GM18511 (cell line): ENCODE data around the gene TRIM37.

Experiments used
- ATAC-seq: cut with Tn5 transposase; IDR thresholded peaks from one replicate; pipeline ENCODE4 v1.9.1; 2021; ENCODE audit warnings: mild to moderate bottlenecking, moderate library complexity; ENCODE audit not compliant: unreplicated experiment

TRIM37 gene

DNA sequence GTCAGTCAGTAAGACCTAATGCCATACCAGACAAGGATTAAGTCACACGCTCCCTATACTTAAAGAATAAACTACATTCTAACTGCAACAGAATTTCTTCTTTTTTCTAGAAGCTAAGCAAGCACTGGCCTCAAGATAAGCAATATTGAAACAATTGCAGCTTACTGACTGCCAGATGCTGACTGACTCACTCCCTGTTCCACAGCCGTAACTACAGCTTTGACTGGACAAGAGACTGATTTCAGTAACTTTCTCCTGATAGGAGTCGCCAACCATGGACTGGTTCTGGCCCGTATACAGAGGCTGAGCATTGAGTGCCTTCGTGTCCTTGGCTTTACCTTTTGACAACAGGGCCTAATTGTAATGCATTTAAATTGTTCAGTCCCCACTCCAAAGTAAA lies 67.9 kb downstream of the TRIM37 start:
- no peak for ATAC-seq

GRCh38 chr17:59037960-59038359 lies 68.7 kb downstream of the TRIM37 start:
- ATAC-seq = no peak

- no peak for ATAC-seq
Observed at GRCh38 chr17:59030811-59031210, 75.9 kb downstream of the TRIM37 start.

DNA sequence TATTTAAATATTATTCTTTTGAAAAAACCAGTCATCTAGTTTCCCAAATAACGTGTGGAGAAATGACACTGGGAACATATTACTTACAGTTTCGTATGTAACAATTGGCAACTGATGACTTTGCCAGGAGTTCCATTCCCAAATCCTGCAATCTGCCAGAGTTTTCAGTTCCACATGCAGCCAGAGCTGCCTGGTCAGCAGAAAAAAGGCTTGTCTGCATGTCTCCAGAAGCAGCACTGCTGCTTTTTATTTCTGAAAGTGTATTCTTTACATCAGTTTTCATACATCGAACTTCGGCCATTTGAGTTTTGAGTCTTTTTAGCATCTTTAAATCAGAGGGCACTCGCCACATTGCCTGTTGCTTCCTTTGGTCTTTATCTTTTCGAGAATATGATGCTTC lies 78.4 kb downstream of the TRIM37 start:
- ATAC-seq = no peak

DNA sequence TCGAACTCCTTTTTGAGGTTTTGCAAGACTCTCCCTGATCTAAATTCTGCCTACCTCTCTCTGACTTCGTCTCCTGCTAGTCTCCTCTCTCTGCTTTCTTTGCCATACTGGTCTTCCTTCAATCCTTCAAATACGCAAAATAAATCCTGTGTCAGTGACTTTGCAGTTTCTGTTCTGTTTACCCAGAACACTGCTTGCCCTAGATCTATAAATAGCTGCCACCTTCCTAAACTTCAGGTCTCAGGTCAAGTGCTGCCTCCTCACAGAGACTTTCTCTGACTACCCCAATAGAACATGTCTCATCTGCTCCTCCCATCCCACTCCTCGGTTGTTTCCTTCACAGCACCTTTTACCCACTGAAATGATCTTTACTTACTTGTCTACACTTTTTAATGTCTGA lies 78.9 kb downstream of the TRIM37 start:
- ATAC-seq = no peak

DNA sequence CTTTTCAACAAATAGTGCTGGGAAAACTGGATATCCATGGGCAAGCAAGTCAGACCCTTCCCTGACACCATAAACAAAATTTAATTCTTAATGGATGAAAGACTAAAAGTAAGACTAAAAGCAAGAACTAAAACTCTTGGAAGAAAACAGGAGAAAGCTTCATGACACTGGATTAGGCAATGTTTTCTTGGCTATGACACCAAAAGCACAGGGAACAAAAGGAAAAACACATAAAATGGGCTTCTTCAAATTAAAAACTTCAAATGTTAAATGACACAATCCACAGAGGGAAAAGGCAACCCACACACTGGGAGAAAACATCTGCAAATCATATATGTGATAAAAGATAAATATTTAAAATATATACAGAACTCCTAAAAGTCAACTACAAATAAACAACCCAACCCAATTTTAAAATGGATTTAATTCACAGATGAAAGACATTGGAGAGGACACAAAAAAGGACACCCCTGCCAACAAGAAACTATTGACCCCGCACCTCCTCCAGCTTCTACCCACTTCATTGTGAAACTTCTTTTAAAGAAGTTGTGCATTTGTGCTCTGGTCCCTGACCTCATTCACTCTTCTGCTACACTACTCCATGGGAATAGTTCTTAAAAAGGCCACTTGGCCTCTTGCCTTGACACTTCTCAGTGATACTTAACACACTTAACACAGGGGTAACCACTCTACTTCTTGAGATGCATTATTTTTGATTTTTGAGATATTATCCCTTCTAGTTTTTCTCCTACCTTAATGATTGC lies 80.3 kb downstream of the TRIM37 start:
- ATAC-seq = no peak

DNA sequence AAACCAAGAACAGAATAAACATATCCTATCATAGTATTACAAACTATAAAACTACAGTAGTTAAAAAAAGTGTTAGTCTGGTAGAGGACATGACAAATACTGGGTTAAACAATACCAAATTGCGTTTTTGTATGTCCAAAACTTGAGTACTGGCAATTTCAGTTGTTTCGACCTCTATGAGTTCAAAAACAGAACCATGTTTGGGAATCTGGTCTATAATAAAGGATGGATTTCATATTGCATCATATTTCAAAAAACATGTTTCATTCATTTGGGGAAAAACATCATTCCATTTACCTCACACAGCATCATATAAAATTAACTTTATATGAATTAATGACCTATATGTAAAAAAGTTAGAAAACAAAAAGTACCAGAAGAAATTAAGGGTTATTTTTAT lies 81.8 kb downstream of the TRIM37 start:
- ATAC-seq = no peak

DNA sequence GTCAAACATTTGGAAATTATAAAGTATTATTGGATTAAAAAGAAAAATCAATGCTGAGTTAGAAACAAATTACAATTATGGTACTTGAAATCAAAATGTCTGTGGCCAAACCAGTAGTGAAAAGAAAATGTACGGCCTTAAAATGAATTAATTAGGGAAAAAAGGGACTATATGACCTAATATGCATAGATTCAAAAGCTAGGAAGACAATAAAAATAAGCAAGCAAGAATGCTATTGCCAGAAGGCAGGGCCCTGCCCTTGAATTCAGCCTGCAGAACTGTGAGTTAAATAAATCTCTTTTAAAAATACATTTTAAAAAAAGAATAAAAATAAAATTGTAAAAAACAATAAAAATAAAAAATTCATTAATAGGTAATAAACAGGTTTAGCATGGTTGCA lies 88.7 kb downstream of the TRIM37 start:
- ATAC-seq = no peak

GRCh38 chr17:59011975-59012374 lies 94.7 kb downstream of the TRIM37 start:
- no peak for ATAC-seq

GRCh38 chr17:59010026-59010425 lies 96.7 kb downstream of the TRIM37 start:
- no peak for ATAC-seq

DNA sequence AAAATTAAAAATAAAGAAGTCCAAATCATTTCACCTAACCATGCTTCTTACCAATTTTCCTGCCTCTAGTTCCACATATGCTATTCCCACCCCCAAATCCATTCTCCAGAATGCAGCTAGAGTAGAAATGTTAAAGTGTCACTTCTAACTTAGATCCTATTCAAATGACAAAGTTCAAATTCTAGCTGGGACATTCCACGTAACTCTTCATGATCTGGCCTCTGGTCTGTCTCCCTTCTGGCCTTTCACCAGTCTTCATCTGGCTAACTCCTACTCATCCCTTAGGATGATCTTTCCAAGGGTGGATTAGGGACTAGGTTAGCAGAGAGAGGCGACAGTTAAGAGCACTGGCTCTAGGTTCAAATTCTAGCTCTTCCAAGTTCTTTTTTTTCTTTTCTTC lies 97.9 kb downstream of the TRIM37 start:
- ATAC-seq = no peak

GRCh38 chr17:59007995-59008394 lies 98.7 kb downstream of the TRIM37 start:
- no peak for ATAC-seq

GRCh38 chr17:59004338-59005111 lies 102.2 kb downstream of the TRIM37 start:
- ATAC-seq = no peak

GRCh38 chr17:59003860-59004259 lies 102.8 kb downstream of the TRIM37 start:
- no peak for ATAC-seq

GRCh38 chr17:59002848-59003247 lies 103.8 kb downstream of the TRIM37 start:
- ATAC-seq = no peak

GRCh38 chr17:59002126-59002525 lies 104.6 kb downstream of the TRIM37 start:
- ATAC-seq = no peak

DNA sequence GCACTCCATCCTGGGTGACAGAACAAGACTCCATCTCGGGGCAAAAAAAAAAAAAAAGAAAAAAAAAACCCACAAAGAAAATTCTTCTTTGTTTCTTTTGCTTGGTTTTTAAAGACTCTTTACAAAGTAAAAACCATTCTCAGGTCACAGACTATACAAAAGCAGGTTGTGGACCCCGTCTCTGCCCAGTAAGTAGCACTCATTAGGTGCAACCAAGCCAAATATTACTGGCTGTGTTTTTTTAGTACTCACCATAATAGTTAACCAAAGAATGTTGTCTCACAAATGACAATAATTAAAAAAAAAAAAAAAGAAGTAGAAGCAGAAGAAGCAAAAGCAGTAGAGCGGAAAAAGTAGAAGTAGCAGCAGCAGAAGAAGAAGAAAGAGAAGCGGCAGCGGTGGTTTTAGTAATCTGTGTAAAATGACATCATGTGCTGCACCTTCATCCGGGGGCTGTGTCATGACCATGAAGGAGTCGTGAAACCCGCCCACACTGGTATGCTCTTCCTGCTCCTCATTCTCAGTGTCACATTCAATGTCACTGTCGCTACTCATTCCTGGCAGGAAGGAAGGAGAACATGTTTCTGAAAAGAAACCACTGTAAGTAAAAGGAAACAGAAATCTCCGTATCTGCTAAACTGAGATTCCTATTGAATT lies 105.4 kb downstream of the TRIM37 start:
- peak; percentile 92 for ATAC-seq

- ATAC-seq = no peak
Observed at GRCh38 chr17:59000022-59000421, 106.7 kb downstream of the TRIM37 start.

DNA sequence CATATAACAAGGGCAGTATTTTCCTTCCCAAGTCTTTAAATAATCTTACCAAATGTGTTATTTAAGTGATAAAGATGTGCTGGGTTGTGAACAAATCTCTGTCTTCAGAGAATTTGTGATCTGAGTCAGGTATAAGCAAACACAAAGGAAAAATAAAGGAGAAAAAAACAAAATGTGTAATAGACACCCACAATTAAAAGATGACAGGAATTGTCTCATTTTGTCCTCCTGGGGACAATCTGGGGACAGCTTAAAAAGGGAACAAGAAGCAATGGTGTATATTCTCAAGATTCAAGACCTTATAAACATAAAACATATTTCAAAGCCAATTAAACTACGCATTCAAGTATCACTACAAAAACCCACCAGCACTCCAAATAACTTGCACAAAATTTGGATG lies 107.2 kb downstream of the TRIM37 start:
- ATAC-seq = no peak

GRCh38 chr17:58998871-58999270 lies 107.8 kb downstream of the TRIM37 start:
- no peak for ATAC-seq

DNA sequence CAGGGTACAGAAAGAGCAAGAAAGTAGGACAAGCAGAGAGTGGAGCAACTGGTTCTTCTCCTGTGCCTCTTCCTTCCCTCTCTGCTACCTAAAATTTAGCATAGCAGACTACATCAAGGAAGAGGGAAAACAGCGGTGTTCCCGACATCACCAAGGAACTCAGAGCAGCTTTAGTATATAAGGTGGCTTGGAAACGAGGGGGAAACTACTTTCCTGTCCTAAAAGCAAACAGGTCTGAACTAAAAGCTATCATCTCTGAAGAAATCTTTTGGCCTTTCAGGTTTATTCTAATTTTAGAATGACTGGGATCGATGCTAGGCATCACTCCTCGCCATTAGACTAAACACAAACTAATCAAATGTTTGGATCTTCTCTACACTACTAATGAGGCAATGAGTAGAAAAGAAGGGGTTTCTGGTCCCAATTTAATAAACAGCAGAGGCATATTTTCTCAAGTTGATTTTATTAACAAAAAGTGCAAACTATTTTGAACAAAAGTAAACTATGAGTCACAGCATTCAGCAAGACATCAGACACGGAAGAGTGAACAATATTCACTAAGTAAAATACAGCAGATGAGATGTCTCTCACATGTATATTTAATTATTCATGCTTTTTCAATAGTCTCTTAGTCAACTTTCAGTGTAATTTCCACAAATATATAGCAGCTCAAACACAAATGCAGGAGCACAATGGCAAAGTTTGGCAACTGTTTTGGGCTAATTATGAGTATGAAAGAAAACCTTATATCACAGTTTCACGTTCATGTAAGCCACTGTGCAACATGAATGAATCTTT lies 108.7 kb downstream of the TRIM37 start:
- no peak for ATAC-seq
